ENCODE measurements around the gene TMEM45A. TPM values are rescaled to one million over a fixed set of nuclear protein-coding genes. Genes with fewer than 3 reads are reported as not detected.

The TMEM45A gene
- total RNA-seq, 2 experiments from 2014 or later: 0.10 TPM; not detected in 1

DNA sequence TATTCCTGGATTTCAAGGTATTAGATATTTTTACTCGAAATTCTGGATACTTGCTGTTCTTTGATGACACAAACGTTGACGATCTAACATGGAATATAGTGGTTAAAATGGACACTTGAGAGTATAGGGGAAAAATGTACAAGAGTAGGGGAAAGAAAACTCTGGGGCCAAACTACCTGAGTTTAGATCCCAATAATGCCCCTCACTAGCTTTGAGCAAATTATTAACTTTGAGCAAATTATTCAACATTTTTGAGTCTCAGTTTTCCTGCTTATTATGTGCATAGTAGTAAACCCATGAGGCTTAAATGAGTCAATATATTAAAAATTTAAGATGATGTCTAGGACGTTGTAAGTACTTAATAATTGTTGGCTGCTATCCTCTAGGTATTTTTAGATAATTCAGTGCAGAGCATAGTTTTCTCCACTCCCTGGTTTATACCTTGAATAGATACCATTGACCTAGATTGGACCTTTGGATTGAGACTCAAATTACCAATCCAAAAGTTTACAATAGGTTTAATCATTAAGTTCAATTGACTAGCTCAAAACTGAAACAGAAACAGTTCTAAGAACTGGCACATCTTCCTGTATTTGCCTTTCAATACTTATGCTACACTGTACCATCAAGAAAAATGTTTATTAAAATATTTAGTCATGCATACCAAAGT lies 121.4 kb downstream of the TMEM45A start:
- H3K79me2 ChIP-seq (ENCODE audit: insufficient read depth, low read depth, low read length): no peaks in the 10 kb centered on the region
- BruUV-seq (replicated peaks): no TSS peak
- intact Hi-C loops (cut with micrococcal nuclease; ENCODE audit: unreplicated experiment): no loop called here
- DNase-seq (ENCODE audit: low spot score): no peak
- ChIA-PET POLR2A (no interaction called here), CTCF (ENCODE audit: unreplicated experiment) (no interaction called here)
- H2AFZ ChIP-seq (ENCODE audit: low read length): no peak overlapping the region
- H3K4me2 ChIP-seq (ENCODE audit: low read length): no peak overlapping the region
- no peaks in the 10 kb centered on the region for H4K20me1 ChIP-seq (ENCODE audit: insufficient read depth, low read length)
- H3K4me1 ChIP-seq (ENCODE audit: insufficient read depth, low read length, poor library complexity, severe bottlenecking): no peaks in the 10 kb centered on the region
- no peaks in the 10 kb centered on the region for H3K36me3 ChIP-seq (ENCODE audit: insufficient read depth, low read length)
- H3K4me3 ChIP-seq (ENCODE audit: low read depth, low read length, poor library complexity, severe bottlenecking): no peak overlapping the region
- H3K9me2 ChIP-seq (ENCODE audit: insufficient read depth, low read length): no peaks in the 10 kb centered on the region
- TF ChIP-seq, protein P1, sequence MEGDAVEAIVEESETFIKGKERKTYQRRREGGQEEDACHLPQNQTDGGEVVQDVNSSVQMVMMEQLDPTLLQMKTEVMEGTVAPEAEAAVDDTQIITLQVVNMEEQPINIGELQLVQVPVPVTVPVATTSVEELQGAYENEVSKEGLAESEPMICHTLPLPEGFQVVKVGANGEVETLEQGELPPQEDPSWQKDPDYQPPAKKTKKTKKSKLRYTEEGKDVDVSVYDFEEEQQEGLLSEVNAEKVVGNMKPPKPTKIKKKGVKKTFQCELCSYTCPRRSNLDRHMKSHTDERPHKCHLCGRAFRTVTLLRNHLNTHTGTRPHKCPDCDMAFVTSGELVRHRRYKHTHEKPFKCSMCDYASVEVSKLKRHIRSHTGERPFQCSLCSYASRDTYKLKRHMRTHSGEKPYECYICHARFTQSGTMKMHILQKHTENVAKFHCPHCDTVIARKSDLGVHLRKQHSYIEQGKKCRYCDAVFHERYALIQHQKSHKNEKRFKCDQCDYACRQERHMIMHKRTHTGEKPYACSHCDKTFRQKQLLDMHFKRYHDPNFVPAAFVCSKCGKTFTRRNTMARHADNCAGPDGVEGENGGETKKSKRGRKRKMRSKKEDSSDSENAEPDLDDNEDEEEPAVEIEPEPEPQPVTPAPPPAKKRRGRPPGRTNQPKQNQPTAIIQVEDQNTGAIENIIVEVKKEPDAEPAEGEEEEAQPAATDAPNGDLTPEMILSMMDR (conservative IDR thresholded peaks at IDR 0.05; ENCODE audit: low read length): no peak
- no peak for TF ChIP-seq EZH2phosphoT487 (IDR thresholded peaks at IDR 0.05; ENCODE audit: borderline replicate concordance, low read depth, low read length)
- H3K9me3 ChIP-seq (ENCODE audit: low read length): no peaks in the 10 kb centered on the region
- no peak overlapping the region for H3K27ac ChIP-seq (ENCODE audit: low read depth, low read length, poor library complexity, severe bottlenecking)

DNA sequence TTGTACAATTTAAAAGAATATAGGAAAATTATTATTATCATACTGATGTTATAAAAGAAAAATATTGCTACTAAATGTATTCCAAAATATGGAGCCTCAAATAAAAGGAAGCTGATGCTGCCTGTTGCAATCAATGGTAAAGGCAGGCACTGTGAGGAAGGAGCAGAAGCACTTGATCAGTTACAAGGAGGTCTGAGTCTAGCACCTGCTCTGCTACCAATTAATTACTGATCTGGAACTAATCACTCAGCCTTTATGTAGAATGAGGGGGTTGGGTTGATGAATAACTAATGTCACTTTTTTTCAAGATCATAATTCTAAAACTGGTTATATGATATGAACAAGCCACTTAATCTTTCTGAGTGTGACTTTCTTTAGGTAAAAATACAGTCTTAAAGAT lies 122.5 kb downstream of the TMEM45A start:
- H3K36me3 ChIP-seq (ENCODE audit: insufficient read depth, low read length): no peaks in the 10 kb centered on the region
- POLR2A ChIA-PET: no interaction called here
- no peaks in the 10 kb centered on the region for H3K4me1 ChIP-seq (ENCODE audit: insufficient read depth, low read length, poor library complexity, severe bottlenecking)
- H3K9me3 ChIP-seq (ENCODE audit: low read length): no peaks in the 10 kb centered on the region
- H3K79me2 ChIP-seq (ENCODE audit: insufficient read depth, low read depth, low read length): no peaks in the 10 kb centered on the region
- intact Hi-C loops (cut with micrococcal nuclease; ENCODE audit: unreplicated experiment): no loop called here
- TF ChIP-seq, protein P1 (conservative IDR thresholded peaks at IDR 0.05; ENCODE audit: low read length): no peak
- TF ChIP-seq EZH2phosphoT487 (IDR thresholded peaks at IDR 0.05; ENCODE audit: borderline replicate concordance, low read depth, low read length): no peak
- no peak for DNase-seq (ENCODE audit: low spot score)
- BruUV-seq (replicated peaks): no TSS peak
- no peaks in the 10 kb centered on the region for H3K9me2 ChIP-seq (ENCODE audit: insufficient read depth, low read length)
- CTCF ChIA-PET (ENCODE audit: unreplicated experiment): no interaction called here
- H3K27ac ChIP-seq (ENCODE audit: low read depth, low read length, poor library complexity, severe bottlenecking): no peak overlapping the region
- no peak overlapping the region for H3K4me2 ChIP-seq (ENCODE audit: low read length)
- no peak overlapping the region for H3K4me3 ChIP-seq (ENCODE audit: low read depth, low read length, poor library complexity, severe bottlenecking)
- H2AFZ ChIP-seq (ENCODE audit: low read length): no peak overlapping the region
- H4K20me1 ChIP-seq (ENCODE audit: insufficient read depth, low read length): no peaks in the 10 kb centered on the region

DNA sequence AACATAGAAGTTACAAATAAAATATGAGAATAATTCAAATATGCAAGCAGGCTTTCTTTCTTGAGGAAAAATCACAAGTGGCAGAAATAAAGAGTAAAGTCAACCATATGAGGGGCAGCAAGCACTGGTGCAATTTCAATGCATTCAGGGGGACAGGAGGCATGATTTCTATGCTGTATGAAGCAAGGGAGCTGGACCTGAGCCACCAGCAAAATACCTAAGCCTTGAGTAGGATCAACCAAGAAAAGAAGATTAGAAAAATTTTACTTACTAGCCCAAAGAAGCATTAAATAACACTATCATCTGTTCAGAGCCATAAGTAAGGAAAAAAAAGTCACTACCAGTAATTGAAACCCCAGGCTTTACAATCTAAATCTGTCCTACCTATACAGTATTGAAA lies 123.3 kb downstream of the TMEM45A start:
- H2AFZ ChIP-seq (ENCODE audit: low read length): no peak overlapping the region
- no peaks in the 10 kb centered on the region for H3K4me1 ChIP-seq (ENCODE audit: insufficient read depth, low read length, poor library complexity, severe bottlenecking)
- no peaks in the 10 kb centered on the region for H4K20me1 ChIP-seq (ENCODE audit: insufficient read depth, low read length)
- H3K4me2 ChIP-seq (ENCODE audit: low read length): no peak overlapping the region
- intact Hi-C loops (cut with micrococcal nuclease; ENCODE audit: unreplicated experiment): no loop called here
- ChIA-PET POLR2A (no interaction called here), CTCF (ENCODE audit: unreplicated experiment) (no interaction called here)
- no peaks in the 10 kb centered on the region for H3K9me2 ChIP-seq (ENCODE audit: insufficient read depth, low read length)
- DNase-seq (ENCODE audit: low spot score): no peak
- H3K9me3 ChIP-seq (ENCODE audit: low read length): no peaks in the 10 kb centered on the region
- no peaks in the 10 kb centered on the region for H3K79me2 ChIP-seq (ENCODE audit: insufficient read depth, low read depth, low read length)
- H3K36me3 ChIP-seq (ENCODE audit: insufficient read depth, low read length): no peaks in the 10 kb centered on the region
- no peak overlapping the region for H3K4me3 ChIP-seq (ENCODE audit: low read depth, low read length, poor library complexity, severe bottlenecking)
- no TSS peak for BruUV-seq (replicated peaks)
- TF ChIP-seq, protein P1 (conservative IDR thresholded peaks at IDR 0.05; ENCODE audit: low read length): no peak
- TF ChIP-seq EZH2phosphoT487 (IDR thresholded peaks at IDR 0.05; ENCODE audit: borderline replicate concordance, low read depth, low read length): no peak
- H3K27ac ChIP-seq (ENCODE audit: low read depth, low read length, poor library complexity, severe bottlenecking): no peak overlapping the region

Data from OCI-LY7 (cell line).